Esophagus squamous epithelium (tissue), 5 donors: Measurements from ENCODE around the gene PRLHR. TPM values are rescaled to one million over a fixed set of nuclear protein-coding genes. Genes with fewer than 3 reads are reported as not detected.

Experiments
- DNase-seq: peaks from one replicate; lab custom pipeline; 2025; lab: John Stamatoyannopoulos, UW
- H3K27ac ChIP-seq, 4 donors: fragments of 200-600 bp; sonication (generic); one replicate each; pipeline ENCODE4 v1.5.1; 2016 to 2019; ENCODE audit warnings: mild to moderate bottlenecking in 1 of 4
- H3K27me3 ChIP-seq, 4 donors: fragments of 200-600 bp; sonication (generic); 1 replicate in 3 of 4; 2 replicates in 1 of 4; pipeline versions ENCODE4 v1.5.1 to v1.6.0; 2017 to 2021; ENCODE audit warnings: antibody characterized with exemption in 1 of 4
- H3K36me3 ChIP-seq, 3 donors: fragments of 200-600 bp; sonication (generic); one replicate each; pipeline ENCODE4 v1.5.1; 2016 to 2019
- H3K4me1 ChIP-seq, 3 donors: fragments of 200-600 bp; sonication (generic); one replicate each; pipeline ENCODE4 v1.5.1; 2017 to 2019
- H3K4me3 ChIP-seq, 4 donors: fragments of 200-600 bp; sonication (generic); 1 replicate in 3 of 4; 2 replicates in 1 of 4; pipeline ENCODE4 v1.5.1; 2016 to 2019; ENCODE audit warnings: mild to moderate bottlenecking in 2 of 4, moderate library complexity in 1 of 4
- H3K9me3 ChIP-seq, 3 donors: fragments of 200-600 bp; sonication (generic); one replicate each; pipeline ENCODE4 v1.5.1; 2016 to 2019
- CTCF ChIP-seq, 6 experiments: fragments of 450-650 bp in 4 of 6; fragments of 200-600 bp in 2 of 6; sonication (generic) in 2 of 6; IDR thresholded peaks; one replicate each; pipeline ENCODE4 v1.5.1; 2016 to 2019; ENCODE audit warnings: antibody characterized with exemption in 6 of 6, mild to moderate bottlenecking in 4 of 6, moderate library complexity in 4 of 6
- POLR2A ChIP-seq, 4 donors: fragments of 450-650 bp; IDR thresholded peaks; one replicate each; pipeline ENCODE4 v1.6.1; 2017; ENCODE audit warnings: antibody characterized with exemption in 4 of 4, mild to moderate bottlenecking in 4 of 4, moderate library complexity in 3 of 4
- WGBS, 2 donors: methylation state at CpG; one replicate each; pipeline ENCODE4 v1.1.5; 2018; 5-methylcytosine and 5-hydroxymethylcytosine counted together
- intact Hi-C: fragments of 100-400 bp; cut with DNase I; formaldehyde crosslinking; loops from one replicate; pipeline ENCODE4 v1.15.0; 2022
- total RNA-seq, 4 donors: library from RNA; depleted of rRNA; stranded (reverse); fragments of >200 nt; gene quantifications; one replicate each; pipeline ENCODE4 v1.1.0, GENCODE V29; 2016
- donor health status: DM: yes; HTN: yes; CAD: no.

PRLHR gene
- total RNA-seq, 4 donors from 2014 or later = not detected

GRCh38 chr10:118584181-118584954 is 11.1 kb downstream of the PRLHR start:
- TF ChIP-seq CTCF (IDR thresholded peaks at IDR 0.05) (no peak), POLR2A (IDR thresholded peaks at IDR 0.05) (no peak)
- DNase-seq = no peak
- no peak overlapping the region for H3K4me3 ChIP-seq
- no peaks in the 10 kb centered on the region for H3K9me3 ChIP-seq
- no peak overlapping the region for H3K27ac ChIP-seq
- intact Hi-C loops = no loop called here
- no peaks in the 10 kb centered on the region for H3K36me3 ChIP-seq
- peaks cover 0 to 25% (median 0%) of the 10 kb centered on the region in 4 donors for H3K27me3 ChIP-seq
- WGBS, 2 donors = 38 to 45% methylated on average over 6 of the region's 6 CpGs
- H3K4me1 ChIP-seq = peaks cover 0 to 8% (median 0%) of the 10 kb centered on the region in 3 donors

GRCh38 chr10:118583611-118584010 is 11.8 kb downstream of the PRLHR start:
- Histone ChIP-seq H3K4me3 (no peak overlapping the region), H3K36me3 (no peaks in the 10 kb centered on the region), H3K4me1 (peaks cover 0 to 8% (median 0%) of the 10 kb centered on the region in 3 donors), H3K27me3 (peaks cover 0 to 21% (median 0%) of the 10 kb centered on the region in 4 donors), H3K27ac (no peak overlapping the region), H3K9me3 (no peaks in the 10 kb centered on the region)
- intact Hi-C loops = no loop called here
- TF ChIP-seq POLR2A (IDR thresholded peaks at IDR 0.05) (no peak), CTCF (IDR thresholded peaks at IDR 0.05) (no peak)
- 54 to 84% methylated on average over 5 of the region's 5 CpGs for WGBS, 2 donors
- DNase-seq = no peak

- no peak for TF ChIP-seq POLR2A (IDR thresholded peaks at IDR 0.05)
- no peak for TF ChIP-seq CTCF (IDR thresholded peaks at IDR 0.05)
- H3K4me3 ChIP-seq = no peak overlapping the region
- peaks cover 0 to 12% (median 0%) of the 10 kb centered on the region in 4 donors for H3K27me3 ChIP-seq
- intact Hi-C loops = no loop called here
- H3K36me3 ChIP-seq = no peaks in the 10 kb centered on the region
- WGBS, 2 donors = 93 to 94% methylated on average over 3 of the region's 3 CpGs
- no peak overlapping the region for H3K27ac ChIP-seq
- no peak for DNase-seq
- peaks cover 0 to 8% (median 0%) of the 10 kb centered on the region in 3 donors for H3K4me1 ChIP-seq
- H3K9me3 ChIP-seq = no peaks in the 10 kb centered on the region
Observed at GRCh38 chr10:118582511-118582910, 12.9 kb downstream of the PRLHR start.

- Histone ChIP-seq H3K4me1 (peaks cover 0 to 8% (median 0%) of the 10 kb centered on the region in 3 donors), H3K27me3 (peaks cover 0 to 8% (median 0%) of the 10 kb centered on the region in 4 donors), H3K9me3 (no peaks in the 10 kb centered on the region), H3K36me3 (no peaks in the 10 kb centered on the region), H3K27ac (no peak overlapping the region), H3K4me3 (no peak overlapping the region)
- WGBS, 2 donors = 49 to 67% methylated on average over 3 to 4 of the region's 4 CpGs
- intact Hi-C loops = no loop called here
- DNase-seq = no peak
- TF ChIP-seq POLR2A (IDR thresholded peaks at IDR 0.05) (no peak), CTCF (IDR thresholded peaks at IDR 0.05) (no peak)
Observed at GRCh38 chr10:118581340-118581739, 14.1 kb downstream of the PRLHR start.

- H3K9me3 ChIP-seq = no peaks in the 10 kb centered on the region
- no peak overlapping the region for H3K4me3 ChIP-seq
- no peaks in the 10 kb centered on the region for H3K36me3 ChIP-seq
- peaks cover 0 to 10% (median 0%) of the 10 kb centered on the region in 4 donors for H3K27me3 ChIP-seq
- intact Hi-C loops = no loop called here
- DNase-seq = no peak
- 69 to 80% methylated on average over 8 of the region's 8 CpGs for WGBS, 2 donors
- H3K4me1 ChIP-seq = peaks cover 0 to 8% (median 0%) of the 10 kb centered on the region in 3 donors
- H3K27ac ChIP-seq = no peak overlapping the region
- no peak for TF ChIP-seq CTCF (IDR thresholded peaks at IDR 0.05)
- TF ChIP-seq POLR2A (IDR thresholded peaks at IDR 0.05) = no peak
Observed at GRCh38 chr10:118580702-118581101, 14.7 kb downstream of the PRLHR start.
